Stomach (tissue), 4 donors: ENCODE results near the gene ERCC4.

ENCODE experiments used
- CTCF ChIP-seq, 7 experiments: fragments of 450-650 bp in 4 of 7; fragments of 200-600 bp in 3 of 7; sonication (generic) in 3 of 7; IDR thresholded peaks; one replicate each; pipeline ENCODE4 v1.5.1; 2016 to 2019; ENCODE audit warnings: antibody characterized with exemption in 7 of 7, control low read depth in 2 of 7, mild to moderate bottlenecking in 1 of 7
- POLR2A ChIP-seq, 4 donors: fragments of 450-650 bp; IDR thresholded peaks; one replicate each; pipeline ENCODE4 v1.6.1; 2016; ENCODE audit warnings: antibody characterized with exemption in 4 of 4, control low read depth in 2 of 4, mild to moderate bottlenecking in 1 of 4, moderate library complexity in 1 of 4
- POLR2AphosphoS5 ChIP-seq, 3 donors: sonication (generic); formaldehyde crosslinking; IDR thresholded peaks; one replicate each; pipeline ENCODE4 v1.6.1; 2016; ENCODE audit warnings: antibody characterized with exemption in 3 of 3

DNA sequence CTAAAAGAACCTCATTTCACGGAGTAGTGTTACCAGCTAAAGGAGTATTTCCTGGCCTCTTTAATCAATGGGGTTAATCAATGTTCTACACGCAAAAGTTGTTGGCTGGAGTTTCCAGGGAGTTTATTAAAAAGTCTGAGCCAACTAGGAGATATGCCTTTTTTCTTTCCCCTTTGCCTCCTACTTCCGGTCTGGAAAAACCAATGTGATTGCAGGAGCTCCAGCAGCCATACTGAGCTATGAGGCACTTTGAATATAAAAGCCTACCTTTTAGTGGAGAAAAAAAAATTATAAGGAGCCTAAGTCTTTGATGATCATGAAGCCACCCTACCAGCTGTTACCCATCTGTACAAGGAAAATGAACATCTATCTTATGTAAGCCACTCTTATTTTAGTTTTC is 17.9 kb upstream of the ERCC4 start:
- TF ChIP-seq POLR2A (IDR thresholded peaks at IDR 0.05) (no peak), CTCF (IDR thresholded peaks at IDR 0.05) (no peak), POLR2AphosphoS5 (IDR thresholded peaks at IDR 0.05) (no peak)
